Measurements from ENCODE around the gene SPESP1.

DNA sequence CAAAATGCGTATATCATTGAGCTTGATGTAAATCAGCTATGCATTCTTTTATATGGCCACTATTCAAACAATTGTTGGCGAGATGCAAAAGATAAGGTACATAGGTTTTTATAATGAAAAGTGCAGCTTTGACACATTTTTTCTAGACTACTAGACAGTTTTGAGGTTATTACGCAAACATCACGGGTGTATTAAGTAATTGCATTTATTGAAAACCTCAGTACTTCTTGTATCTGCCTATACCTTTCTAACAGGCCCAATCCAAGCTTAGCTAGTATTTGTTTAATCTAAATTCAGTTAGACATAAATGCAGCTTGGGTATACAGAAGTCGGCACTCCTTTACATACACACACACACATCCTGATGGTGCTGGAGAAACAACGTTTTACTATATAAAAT lies 2.7 kb downstream of the SPESP1 start:
- TF ChIP-seq, protein P1, sequence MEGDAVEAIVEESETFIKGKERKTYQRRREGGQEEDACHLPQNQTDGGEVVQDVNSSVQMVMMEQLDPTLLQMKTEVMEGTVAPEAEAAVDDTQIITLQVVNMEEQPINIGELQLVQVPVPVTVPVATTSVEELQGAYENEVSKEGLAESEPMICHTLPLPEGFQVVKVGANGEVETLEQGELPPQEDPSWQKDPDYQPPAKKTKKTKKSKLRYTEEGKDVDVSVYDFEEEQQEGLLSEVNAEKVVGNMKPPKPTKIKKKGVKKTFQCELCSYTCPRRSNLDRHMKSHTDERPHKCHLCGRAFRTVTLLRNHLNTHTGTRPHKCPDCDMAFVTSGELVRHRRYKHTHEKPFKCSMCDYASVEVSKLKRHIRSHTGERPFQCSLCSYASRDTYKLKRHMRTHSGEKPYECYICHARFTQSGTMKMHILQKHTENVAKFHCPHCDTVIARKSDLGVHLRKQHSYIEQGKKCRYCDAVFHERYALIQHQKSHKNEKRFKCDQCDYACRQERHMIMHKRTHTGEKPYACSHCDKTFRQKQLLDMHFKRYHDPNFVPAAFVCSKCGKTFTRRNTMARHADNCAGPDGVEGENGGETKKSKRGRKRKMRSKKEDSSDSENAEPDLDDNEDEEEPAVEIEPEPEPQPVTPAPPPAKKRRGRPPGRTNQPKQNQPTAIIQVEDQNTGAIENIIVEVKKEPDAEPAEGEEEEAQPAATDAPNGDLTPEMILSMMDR (IDR thresholded peaks at IDR 0.05): no peak
- TF ChIP-seq POLR2AphosphoS5 (IDR thresholded peaks at IDR 0.05) (no peak), POLR2A (IDR thresholded peaks at IDR 0.05) (no peak)

Data from prostate gland (tissue), 2 donors.